Measurements from ENCODE around the gene ALK. TPM values are rescaled to one million over a fixed set of nuclear protein-coding genes. Genes with fewer than 3 reads are reported as not detected.
"Not testable (repeated sequence)": the region's sequence is repeated elsewhere in the genome, so short reads cannot be mapped to it uniquely, and the experiment has no call there.

ALK gene
- total RNA-seq, 1 experiment from 2014 or later: not detected

DNA sequence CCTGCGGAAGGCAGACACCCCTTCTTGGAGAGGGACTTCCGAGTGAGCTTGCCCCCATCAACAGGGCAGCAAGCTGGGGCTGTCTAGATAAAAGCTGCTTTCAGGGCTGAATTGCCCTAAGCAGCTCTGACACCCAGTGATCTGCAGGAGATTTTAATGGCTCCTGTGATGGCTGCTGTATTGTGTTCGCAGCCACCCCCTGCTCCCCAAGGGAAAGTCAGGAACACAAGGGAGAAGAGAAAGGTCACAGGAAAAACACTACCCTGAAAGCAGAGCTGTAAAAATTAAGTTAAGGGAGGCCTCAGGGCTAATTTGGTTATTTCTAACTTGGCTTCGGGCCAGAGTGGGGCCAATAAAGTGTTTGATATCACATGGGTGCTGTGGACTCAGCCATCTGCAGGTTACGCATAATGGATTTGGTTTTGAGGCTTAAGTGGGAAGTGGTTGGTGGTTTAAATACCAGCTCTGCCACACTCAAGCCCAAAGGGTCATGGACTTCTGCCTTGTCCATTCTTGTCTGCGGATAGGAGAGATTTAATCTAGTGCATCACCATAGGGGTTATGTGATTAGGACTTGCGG is 658.6 kb downstream of the ALK start:
- no peak overlapping the region for H3K4me3 ChIP-seq
- no peak for DNase-seq
- no peaks in the 10 kb centered on the region for H3K36me3 ChIP-seq
- H3K9me3 ChIP-seq: no peaks in the 10 kb centered on the region
- H3K27me3 ChIP-seq: no peaks in the 10 kb centered on the region

GRCh38 chr2:29261003-29261402 is 660.4 kb downstream of the ALK start:
- no peak for DNase-seq
- Histone ChIP-seq H3K27me3 (no peaks in the 10 kb centered on the region), H3K36me3 (no peaks in the 10 kb centered on the region), H3K9me3 (no peaks in the 10 kb centered on the region), H3K4me3 (no peak overlapping the region)

- no peak for DNase-seq
Observed at GRCh38 chr2:29260142-29260772, 661.1 kb downstream of the ALK start.

DNA sequence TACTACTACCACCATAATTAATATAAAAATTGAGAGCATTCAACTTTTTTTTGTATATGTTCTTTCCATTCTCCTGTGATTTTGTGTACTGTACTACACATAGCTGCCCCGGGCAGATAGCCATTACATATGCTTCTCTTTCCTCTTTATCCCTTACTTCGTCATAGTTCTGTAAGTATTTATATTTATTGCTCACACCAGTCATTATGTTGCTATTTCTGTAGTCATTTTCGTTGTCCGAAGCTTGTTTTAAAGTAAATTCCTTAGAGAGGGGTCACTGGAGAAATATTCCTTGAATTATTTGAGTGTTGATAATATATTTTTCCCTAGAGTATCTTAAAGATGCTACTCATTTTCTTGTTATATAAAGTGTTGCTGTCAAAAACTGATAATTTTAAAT is 662.2 kb downstream of the ALK start:
- Histone ChIP-seq H3K27me3 (no peaks in the 10 kb centered on the region), H3K9me3 (no peaks in the 10 kb centered on the region), H3K36me3 (no peaks in the 10 kb centered on the region), H3K4me3 (no peak overlapping the region)
- DNase-seq: peak; percentile 26

More at GRCh38 chr2:29260142-29260772, 661.1 kb downstream of the ALK start:
- H3K27me3 ChIP-seq: no peaks in the 10 kb centered on the region
- H3K4me3 ChIP-seq: no peak overlapping the region
- H3K9me3 ChIP-seq: no peaks in the 10 kb centered on the region
- no peaks in the 10 kb centered on the region for H3K36me3 ChIP-seq

DNA sequence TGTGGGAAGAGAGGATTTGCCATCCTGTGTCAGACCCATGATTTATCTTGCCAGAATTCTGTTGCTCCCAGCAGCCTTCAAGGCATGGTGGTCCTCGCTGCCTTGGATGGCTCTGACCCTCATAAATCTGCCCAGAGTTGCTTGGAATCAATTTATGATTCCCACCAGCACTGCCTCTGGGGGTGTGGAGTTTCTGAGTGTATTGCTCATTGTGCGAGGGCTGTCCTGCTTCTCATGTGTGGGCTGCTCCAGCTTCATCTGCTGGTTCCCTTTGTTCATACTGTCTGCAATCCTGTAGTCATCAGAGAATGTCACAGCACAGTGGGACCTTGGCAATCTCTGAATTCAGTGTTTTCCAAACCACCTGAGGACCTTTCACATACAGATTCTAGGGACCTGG is 666.4 kb downstream of the ALK start:
- no peaks in the 10 kb centered on the region for H3K36me3 ChIP-seq
- H3K27me3 ChIP-seq: no peaks in the 10 kb centered on the region
- DNase-seq: no peak
- H3K4me3 ChIP-seq: no peak overlapping the region
- no peaks in the 10 kb centered on the region for H3K9me3 ChIP-seq

DNA sequence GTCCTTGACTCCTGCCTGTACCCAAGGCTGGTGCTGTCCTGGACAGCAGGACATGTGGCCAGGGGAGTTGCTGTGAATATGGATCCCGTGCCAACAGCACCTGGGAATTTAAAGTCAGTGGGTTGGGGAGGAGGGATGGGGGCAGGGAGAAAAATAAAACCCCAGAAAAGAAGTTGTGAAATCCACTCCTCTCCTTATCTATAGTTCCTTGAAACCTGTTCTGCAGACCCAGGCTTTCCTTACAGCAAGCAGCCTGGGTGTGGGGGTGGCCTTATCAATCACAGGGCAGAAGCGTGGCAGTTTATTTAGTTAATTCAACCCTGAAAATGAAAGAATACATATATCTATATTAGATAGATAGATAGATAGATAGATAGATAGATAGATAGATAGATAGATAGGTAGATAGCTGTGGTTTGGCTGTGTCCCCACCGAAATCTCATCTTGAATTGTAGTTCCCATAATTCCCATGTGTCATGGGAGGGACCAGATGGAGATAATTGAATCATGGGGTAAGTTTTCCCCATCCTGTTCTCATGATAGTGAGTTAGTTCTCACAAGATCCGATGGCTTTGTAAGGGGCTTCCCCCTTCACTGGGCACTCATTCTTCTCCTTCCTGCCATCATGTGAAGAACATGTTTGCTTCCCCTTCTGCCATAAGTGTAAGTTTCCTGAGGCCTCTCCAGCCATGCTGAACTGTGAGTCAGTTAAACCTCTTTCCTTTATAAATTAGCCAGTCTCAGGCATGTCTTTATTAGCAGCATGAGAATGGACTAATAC is 667.7 kb downstream of the ALK start:
- DNase-seq, H3K4me3 ChIP-seq, H3K36me3 ChIP-seq, H3K27me3 ChIP-seq, H3K9me3 ChIP-seq: not testable (repeated sequence)

GRCh38 chr2:29253026-29253425 is 668.4 kb downstream of the ALK start:
- Histone ChIP-seq H3K9me3 (no peaks in the 10 kb centered on the region), H3K36me3 (no peaks in the 10 kb centered on the region), H3K4me3 (no peak overlapping the region), H3K27me3 (no peaks in the 10 kb centered on the region)
- no peak for DNase-seq

DNA sequence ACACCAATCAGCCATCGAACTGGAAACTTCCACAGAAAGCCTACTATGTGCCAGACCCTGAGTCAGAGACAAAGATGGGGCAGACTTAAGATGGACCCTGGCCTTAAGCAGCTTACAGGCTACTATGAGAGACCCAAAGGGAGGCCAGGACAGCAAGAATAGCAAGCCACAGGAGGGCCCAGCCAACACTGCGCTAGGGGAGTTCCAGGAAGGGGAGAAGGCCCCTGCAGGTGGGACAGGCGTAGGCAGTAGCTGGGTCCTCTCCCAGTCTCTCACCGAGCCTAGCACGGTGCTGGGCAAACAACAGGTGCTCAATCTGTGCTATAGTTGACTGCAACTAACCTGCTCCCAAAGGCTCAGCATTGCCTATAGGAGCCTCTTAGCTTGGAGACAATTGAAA is 670.0 kb downstream of the ALK start:
- Histone ChIP-seq H3K36me3 (no peaks in the 10 kb centered on the region), H3K27me3 (no peaks in the 10 kb centered on the region)
- DNase-seq: no peak

GRCh38 chr2:29250977-29251376 is 670.4 kb downstream of the ALK start:
- no peak for DNase-seq
- Histone ChIP-seq H3K4me3 (no peak overlapping the region), H3K27me3 (no peaks in the 10 kb centered on the region), H3K9me3 (no peaks in the 10 kb centered on the region), H3K36me3 (no peaks in the 10 kb centered on the region)

More for the DNA sequence above, 670.0 kb downstream of the ALK start:
- H3K9me3 ChIP-seq: no peaks in the 10 kb centered on the region
- H3K4me3 ChIP-seq: no peak overlapping the region

- H3K4me3 ChIP-seq: no peak overlapping the region
- no peaks in the 10 kb centered on the region for H3K27me3 ChIP-seq
- H3K36me3 ChIP-seq: no peaks in the 10 kb centered on the region
- DNase-seq: no peak
- no peaks in the 10 kb centered on the region for H3K9me3 ChIP-seq
Observed at GRCh38 chr2:29249666-29250253, 671.6 kb downstream of the ALK start.

GRCh38 chr2:29247336-29247914 is 674.0 kb downstream of the ALK start:
- Histone ChIP-seq H3K9me3 (no peaks in the 10 kb centered on the region), H3K27me3 (no peaks in the 10 kb centered on the region), H3K36me3 (no peaks in the 10 kb centered on the region), H3K4me3 (no peak overlapping the region)
- DNase-seq: no peak

GRCh38 chr2:29246383-29247300 is 674.7 kb downstream of the ALK start:
- Histone ChIP-seq H3K36me3 (no peaks in the 10 kb centered on the region), H3K4me3 (no peak overlapping the region), H3K9me3 (no peaks in the 10 kb centered on the region), H3K27me3 (no peaks in the 10 kb centered on the region)
- no peak for DNase-seq

- Histone ChIP-seq H3K27me3 (no peaks in the 10 kb centered on the region), H3K9me3 (no peaks in the 10 kb centered on the region), H3K36me3 (no peaks in the 10 kb centered on the region), H3K4me3 (no peak overlapping the region)
- DNase-seq: no peak
Observed at GRCh38 chr2:29245742-29246382, 675.5 kb downstream of the ALK start.

DNA sequence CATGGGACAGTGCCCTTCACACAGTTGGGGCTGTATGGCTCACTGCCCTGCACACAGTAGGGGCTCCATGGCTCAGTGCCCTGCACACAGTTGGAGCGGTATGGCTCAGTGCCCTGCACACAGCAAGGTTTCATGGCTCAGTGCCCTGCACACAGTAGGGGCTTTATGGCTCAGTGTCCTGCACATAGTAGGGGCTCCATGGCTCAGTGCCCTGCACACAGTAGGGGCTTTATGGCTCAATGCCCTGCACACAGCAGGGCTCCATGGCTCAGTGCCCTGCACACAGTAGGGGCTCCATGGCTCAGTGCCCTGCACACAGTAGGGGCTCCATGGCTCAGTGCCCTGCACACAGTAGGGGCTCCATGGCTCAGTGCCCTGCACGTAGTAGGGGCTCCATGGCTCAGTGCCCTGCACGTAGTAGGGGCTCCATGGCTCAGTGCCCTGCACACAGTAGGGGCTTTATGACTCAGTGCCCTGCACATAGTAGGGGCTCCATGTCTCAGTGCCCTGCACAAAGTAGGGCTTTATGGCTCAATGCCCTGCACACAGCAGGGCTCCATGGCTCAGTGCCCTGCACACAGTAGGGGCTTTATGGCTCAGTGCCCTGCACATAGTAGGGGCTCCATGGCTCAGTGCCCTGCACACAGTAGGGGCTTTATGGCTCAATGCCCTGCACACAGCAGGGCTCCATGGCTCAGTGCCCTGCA is 676.2 kb downstream of the ALK start:
- DNase-seq, H3K36me3 ChIP-seq, H3K27me3 ChIP-seq, H3K9me3 ChIP-seq, H3K4me3 ChIP-seq: not testable (repeated sequence)

DNA sequence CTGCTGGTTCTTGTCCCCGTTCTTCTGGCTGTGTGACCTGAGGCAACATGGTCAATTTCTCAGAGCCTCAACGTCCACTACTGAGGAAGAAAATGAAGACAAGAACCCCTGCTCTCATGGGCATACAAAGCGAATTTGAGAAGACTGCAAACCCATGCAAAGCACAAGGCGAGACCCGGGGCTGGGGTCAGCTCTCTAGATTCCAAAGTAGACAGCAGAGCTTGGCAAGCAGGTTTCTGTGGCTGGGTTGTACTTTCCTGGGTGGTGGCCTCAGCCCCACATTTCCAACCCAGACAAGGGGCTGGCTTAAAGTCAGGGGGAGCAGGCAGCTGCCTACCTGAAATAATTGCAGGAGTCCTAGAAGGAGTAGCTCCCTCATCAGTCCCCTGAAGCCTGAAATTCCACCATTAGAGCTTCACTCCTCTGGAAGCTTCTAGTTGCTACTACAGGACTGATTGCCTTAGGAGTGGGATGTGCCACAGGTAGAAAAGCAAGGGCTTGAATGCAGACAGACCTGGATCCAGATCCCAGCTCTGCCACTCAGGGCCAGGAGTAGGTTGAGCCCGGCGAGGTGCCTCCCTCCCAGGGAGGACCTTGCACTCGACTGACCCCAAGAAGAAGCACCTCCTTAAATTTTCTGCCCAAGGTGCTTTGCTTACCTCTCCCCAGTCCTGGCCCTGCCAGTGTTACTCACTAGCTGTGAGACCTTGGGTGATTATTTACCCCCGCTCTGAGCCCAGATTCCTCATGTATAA is 678.6 kb downstream of the ALK start:
- DNase-seq: no peak
- Histone ChIP-seq H3K9me3 (no peaks in the 10 kb centered on the region), H3K36me3 (no peaks in the 10 kb centered on the region), H3K27me3 (no peaks in the 10 kb centered on the region), H3K4me3 (no peak overlapping the region)

Measured in MG63 (cell line).